Esophagus squamous epithelium (tissue), 5 donors: ENCODE measurements around the gene WDR3. TPM values are rescaled to one million over a fixed set of nuclear protein-coding genes. Genes with fewer than 3 reads are reported as not detected.

Experiments used
- DNase-seq: peaks from one replicate; lab custom pipeline; 2025; lab: John Stamatoyannopoulos, UW
- H3K27ac ChIP-seq, 4 donors: fragments of 200-600 bp; sonication (generic); one replicate each; pipeline ENCODE4 v1.5.1; 2016 to 2019; ENCODE audit warnings: mild to moderate bottlenecking in 1 of 4
- H3K27me3 ChIP-seq, 4 donors: fragments of 200-600 bp; sonication (generic); 1 replicate in 3 of 4; 2 replicates in 1 of 4; pipeline versions ENCODE4 v1.5.1 to v1.6.0; 2017 to 2021; ENCODE audit warnings: antibody characterized with exemption in 1 of 4
- H3K36me3 ChIP-seq, 3 donors: fragments of 200-600 bp; sonication (generic); one replicate each; pipeline ENCODE4 v1.5.1; 2016 to 2019
- H3K4me1 ChIP-seq, 3 donors: fragments of 200-600 bp; sonication (generic); one replicate each; pipeline ENCODE4 v1.5.1; 2017 to 2019
- H3K4me3 ChIP-seq, 4 donors: fragments of 200-600 bp; sonication (generic); 1 replicate in 3 of 4; 2 replicates in 1 of 4; pipeline ENCODE4 v1.5.1; 2016 to 2019; ENCODE audit warnings: mild to moderate bottlenecking in 2 of 4, moderate library complexity in 1 of 4
- H3K9me3 ChIP-seq, 3 donors: fragments of 200-600 bp; sonication (generic); one replicate each; pipeline ENCODE4 v1.5.1; 2016 to 2019
- POLR2A ChIP-seq, 4 donors: fragments of 450-650 bp; IDR thresholded peaks; one replicate each; pipeline ENCODE4 v1.6.1; 2017; ENCODE audit warnings: antibody characterized with exemption in 4 of 4, mild to moderate bottlenecking in 4 of 4, moderate library complexity in 3 of 4
- WGBS, 2 donors: methylation state at CpG; one replicate each; pipeline ENCODE4 v1.1.5; 2018; 5-methylcytosine and 5-hydroxymethylcytosine counted together
- intact Hi-C: fragments of 100-400 bp; cut with DNase I; formaldehyde crosslinking; loops from one replicate; pipeline ENCODE4 v1.15.0; 2022
- total RNA-seq, 4 donors: library from RNA; depleted of rRNA; stranded (reverse); fragments of >200 nt; gene quantifications; one replicate each; pipeline ENCODE4 v1.1.0, GENCODE V29; 2016
- TF ChIP-seq, protein P1 (sequence below), 6 experiments: fragments of 450-650 bp in 4 of 6; fragments of 200-600 bp in 2 of 6; sonication (generic) in 2 of 6; IDR thresholded peaks; one replicate each; pipeline ENCODE4 v1.5.1; 2016 to 2019; ENCODE audit warnings: antibody characterized with exemption in 6 of 6, mild to moderate bottlenecking in 4 of 6, moderate library complexity in 4 of 6
- donor health status: DM: yes; HTN: yes; CAD: no.

The WDR3 gene
- total RNA-seq, 4 donors from 2014 or later: 5.9 to 29.0 (median 21.1) TPM

DNA sequence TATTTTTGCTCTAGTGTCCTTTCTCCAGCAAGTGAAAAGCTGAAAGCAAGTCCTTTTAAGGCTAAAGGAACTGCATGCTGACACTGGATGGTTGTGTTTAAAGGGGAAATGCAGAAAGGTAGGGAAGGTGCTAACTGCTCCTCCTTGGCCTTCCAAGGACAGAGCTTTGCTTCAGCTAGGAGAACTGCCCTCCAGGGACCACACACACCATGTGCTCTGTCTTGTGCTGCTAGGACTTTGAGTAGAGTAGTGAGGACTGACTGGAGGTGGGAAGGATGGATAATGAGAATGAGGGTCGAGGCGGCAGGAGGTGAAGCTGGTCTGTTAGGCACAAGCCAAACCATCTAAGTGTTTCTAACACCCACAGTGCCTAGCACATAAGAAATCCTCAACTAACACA, 77.9 kb downstream of the WDR3 start:
- TF ChIP-seq, protein P1, sequence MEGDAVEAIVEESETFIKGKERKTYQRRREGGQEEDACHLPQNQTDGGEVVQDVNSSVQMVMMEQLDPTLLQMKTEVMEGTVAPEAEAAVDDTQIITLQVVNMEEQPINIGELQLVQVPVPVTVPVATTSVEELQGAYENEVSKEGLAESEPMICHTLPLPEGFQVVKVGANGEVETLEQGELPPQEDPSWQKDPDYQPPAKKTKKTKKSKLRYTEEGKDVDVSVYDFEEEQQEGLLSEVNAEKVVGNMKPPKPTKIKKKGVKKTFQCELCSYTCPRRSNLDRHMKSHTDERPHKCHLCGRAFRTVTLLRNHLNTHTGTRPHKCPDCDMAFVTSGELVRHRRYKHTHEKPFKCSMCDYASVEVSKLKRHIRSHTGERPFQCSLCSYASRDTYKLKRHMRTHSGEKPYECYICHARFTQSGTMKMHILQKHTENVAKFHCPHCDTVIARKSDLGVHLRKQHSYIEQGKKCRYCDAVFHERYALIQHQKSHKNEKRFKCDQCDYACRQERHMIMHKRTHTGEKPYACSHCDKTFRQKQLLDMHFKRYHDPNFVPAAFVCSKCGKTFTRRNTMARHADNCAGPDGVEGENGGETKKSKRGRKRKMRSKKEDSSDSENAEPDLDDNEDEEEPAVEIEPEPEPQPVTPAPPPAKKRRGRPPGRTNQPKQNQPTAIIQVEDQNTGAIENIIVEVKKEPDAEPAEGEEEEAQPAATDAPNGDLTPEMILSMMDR (IDR thresholded peaks at IDR 0.05): no peak
- TF ChIP-seq POLR2A (IDR thresholded peaks at IDR 0.05): no peak
- intact Hi-C loops: no loop called here
- Histone ChIP-seq H3K27ac (no peak overlapping the region), H3K4me1 (no peaks in the 10 kb centered on the region), H3K27me3 (no peaks in the 10 kb centered on the region), H3K9me3 (no peaks in the 10 kb centered on the region), H3K4me3 (no peak overlapping the region), H3K36me3 (peaks cover 0 to 8% (median 0%) of the 10 kb centered on the region in 3 donors)
- DNase-seq: no peak
- 65 to 67% methylated on average over 2 of the region's 2 CpGs for WGBS, 2 donors

GRCh38 chr1:118008011-118008410, 78.5 kb downstream of the WDR3 start:
- intact Hi-C loops: no loop called here
- Histone ChIP-seq H3K27me3 (no peaks in the 10 kb centered on the region), H3K4me1 (no peaks in the 10 kb centered on the region), H3K9me3 (no peaks in the 10 kb centered on the region), H3K36me3 (peaks cover 0 to 8% (median 0%) of the 10 kb centered on the region in 3 donors), H3K4me3 (no peak overlapping the region), H3K27ac (no peak overlapping the region)
- TF ChIP-seq, protein P1 (IDR thresholded peaks at IDR 0.05): no peak
- TF ChIP-seq POLR2A (IDR thresholded peaks at IDR 0.05): no peak
- no peak for DNase-seq
- WGBS, 2 donors: 90% methylated on average over 6 of the region's 7 CpGs

DNA sequence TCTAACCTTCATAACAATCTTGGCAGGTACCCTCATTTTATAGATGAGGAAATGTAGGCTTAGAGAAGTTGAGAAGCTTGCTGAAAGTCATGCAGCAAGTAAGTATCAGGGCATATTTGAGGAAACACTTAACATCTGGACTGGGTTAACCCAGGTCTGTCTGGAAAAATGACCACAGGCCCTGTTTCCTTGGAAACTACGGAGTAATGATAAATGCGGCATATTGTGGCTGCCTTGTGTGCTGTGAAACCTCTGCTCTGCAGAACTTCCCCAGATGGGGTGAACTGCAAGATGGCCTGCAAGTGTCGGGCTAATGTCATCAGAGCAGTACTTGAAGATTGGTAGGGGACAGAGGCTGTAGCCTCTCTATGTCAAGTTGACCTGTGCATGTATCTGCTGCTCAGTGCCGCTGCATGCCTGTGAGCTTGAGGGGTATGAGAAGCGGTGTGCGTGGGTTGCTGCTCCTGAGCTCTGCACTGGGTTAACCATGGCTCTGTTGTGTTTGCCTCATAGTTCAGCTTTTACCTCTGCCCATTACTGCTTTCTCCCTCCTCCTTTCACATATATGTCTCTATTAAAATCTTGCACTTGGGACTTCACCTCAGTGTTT, 83.1 kb downstream of the WDR3 start:
- Histone ChIP-seq H3K4me3 (no peak overlapping the region), H3K9me3 (no peaks in the 10 kb centered on the region), H3K27ac (no peak overlapping the region), H3K27me3 (no peaks in the 10 kb centered on the region), H3K36me3 (no peaks in the 10 kb centered on the region), H3K4me1 (no peaks in the 10 kb centered on the region)
- DNase-seq: no peak
- TF ChIP-seq POLR2A (IDR thresholded peaks at IDR 0.05): no peak
- TF ChIP-seq, protein P1 (IDR thresholded peaks at IDR 0.05): no peak
- 83 to 85% methylated on average over 5 to 6 of the region's 6 CpGs for WGBS, 2 donors
- intact Hi-C loops: no loop called here

- intact Hi-C loops: no loop called here
- 72 to 95% methylated on average over 6 of the region's 6 CpGs for WGBS, 2 donors
- no peaks in the 10 kb centered on the region for H3K36me3 ChIP-seq
- DNase-seq: no peak
- no peak overlapping the region for H3K27ac ChIP-seq
- H3K4me3 ChIP-seq: no peak overlapping the region
- no peaks in the 10 kb centered on the region for H3K27me3 ChIP-seq
- TF ChIP-seq POLR2A (IDR thresholded peaks at IDR 0.05): no peak
- TF ChIP-seq, protein P1 (IDR thresholded peaks at IDR 0.05): no peak
- no peaks in the 10 kb centered on the region for H3K9me3 ChIP-seq
- H3K4me1 ChIP-seq: no peaks in the 10 kb centered on the region
Observed at GRCh38 chr1:118013336-118013735, 83.8 kb downstream of the WDR3 start.

GRCh38 chr1:118013938-118014337, 84.4 kb downstream of the WDR3 start:
- Histone ChIP-seq H3K4me3 (no peak overlapping the region), H3K27ac (no peak overlapping the region), H3K36me3 (no peaks in the 10 kb centered on the region), H3K9me3 (no peaks in the 10 kb centered on the region), H3K4me1 (no peaks in the 10 kb centered on the region), H3K27me3 (no peaks in the 10 kb centered on the region)
- DNase-seq: no peak
- TF ChIP-seq POLR2A (IDR thresholded peaks at IDR 0.05): no peak
- TF ChIP-seq, protein P1 (IDR thresholded peaks at IDR 0.05): no peak
- intact Hi-C loops: no loop called here

Other genes starting within 250 kb of the WDR3 start
- 10 to 100 TPM in 3 of 4 donors, 1 to 10 TPM in 1; 9.1 to 25.0 (median 16.2) TPM for gene GDAP2, start 118 bp upstream of the WDR3 start, total RNA-seq